Panc1 (cell line): ENCODE results near the gene ATP6V0C.

ENCODE experiments used
- CTCF ChIP-seq: fragments of 450-650 bp; IDR thresholded peaks from 2 replicates; pipeline ENCODE4 v1.5.1; 2017; ENCODE audit warnings: mild to moderate bottlenecking
- REST ChIP-seq, 2 experiments: IDR thresholded peaks; 2 replicates each; pipeline ENCODE4 v1.6.1; 2011 to 2012; ENCODE audit warnings: low read depth in 2 of 2, control low read depth in 1 of 2, low read length in 1 of 2, mild to moderate bottlenecking in 1 of 2, moderate library complexity in 1 of 2; ENCODE audit not compliant: insufficient read depth in 1 of 2
- SIN3A ChIP-seq: IDR thresholded peaks from 2 replicates; pipeline ENCODE4 v1.6.1; 2012; ENCODE audit warnings: low read depth, mild to moderate bottlenecking, low read length, moderate library complexity, borderline replicate concordance; ENCODE audit not compliant: insufficient read depth

- TF ChIP-seq CTCF = no peak
- TF ChIP-seq SIN3A = no peak
- TF ChIP-seq REST (IDR thresholded peaks at IDR 0.05; ENCODE audit: insufficient read depth in 1 of 2, low read depth in 2 of 2, low read length in 1 of 2) = no peak
Measured at GRCh38 chr16:2516391-2517240, 2.9 kb downstream of the ATP6V0C start.
